GM18520 (cell line): ENCODE data around the gene SPINK13.
"Not testable (repeated sequence)": the region's sequence is repeated elsewhere in the genome, so short reads cannot be mapped to it uniquely, and the experiment has no call there.

Experiments used
- ATAC-seq: cut with Tn5 transposase; IDR thresholded peaks from one replicate; pipeline ENCODE4 v1.9.1; 2021; ENCODE audit not compliant: unreplicated experiment

SPINK13 gene

DNA sequence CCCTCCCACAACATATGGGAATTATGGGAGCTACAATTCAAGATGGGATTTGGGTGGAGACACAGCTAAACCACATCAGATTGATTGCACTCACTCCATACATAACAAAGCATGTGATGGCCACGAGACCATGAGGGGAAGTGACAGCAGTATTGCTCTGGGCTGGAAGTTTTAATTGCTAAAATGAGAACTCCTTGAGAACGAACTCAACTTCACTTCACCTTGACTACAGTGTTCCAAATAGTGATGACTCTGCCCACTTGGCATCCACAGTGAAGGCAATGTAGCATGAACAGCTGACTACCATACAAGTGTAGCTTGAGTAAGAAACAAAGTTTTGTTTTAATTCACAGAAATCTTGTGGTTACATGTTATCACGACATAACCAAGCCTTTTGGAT lies 42.9 kb downstream of the SPINK13 start:
- no peak for ATAC-seq

DNA sequence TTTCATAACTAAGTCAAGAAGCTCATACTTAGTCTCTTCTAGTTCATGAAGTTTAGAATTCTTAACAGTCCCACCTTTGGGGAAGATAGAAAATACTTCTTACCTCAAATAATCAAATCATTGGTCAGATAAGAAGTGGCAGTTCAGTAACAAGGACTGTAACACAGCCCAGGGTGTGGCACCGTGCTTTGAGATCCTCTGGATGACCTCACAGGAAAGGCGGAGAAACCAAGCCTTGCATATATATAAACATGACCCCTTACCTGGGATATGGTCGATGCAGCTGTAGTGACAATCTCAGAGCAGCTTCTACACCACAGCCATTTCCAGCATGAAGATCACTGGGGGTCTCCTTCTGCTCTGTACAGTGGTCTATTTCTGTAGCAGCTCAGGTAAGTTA lies 43.6 kb downstream of the SPINK13 start, which contains the start of gene SPINK7:
Gene SPINK7, plus strand, starts transcription at position 271 of the 400 bp plus-strand sequence. Its CDS starts 61 bp downstream, at position 332.
- no peak for ATAC-seq

DNA sequence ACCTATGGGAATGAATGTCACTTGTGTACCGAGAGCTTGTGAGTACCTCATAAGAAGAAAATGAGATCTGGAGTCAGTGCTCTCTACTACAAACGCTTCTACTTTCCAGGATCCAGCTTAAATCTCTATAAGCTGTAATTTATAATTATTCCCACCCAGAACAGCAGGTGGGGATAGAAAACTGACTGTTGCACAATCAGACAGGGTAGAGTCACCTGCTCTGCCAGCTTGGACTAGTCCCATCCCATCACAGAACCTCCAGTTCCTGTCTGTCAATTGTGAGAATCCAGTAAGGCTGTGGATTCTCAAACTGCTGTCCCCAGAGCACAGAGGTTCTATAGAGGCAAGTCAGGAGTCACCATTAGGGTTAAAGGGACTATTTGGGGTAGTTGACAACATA lies 45.6 kb downstream of the SPINK13 start:
- ATAC-seq = no peak

GRCh38 chr5:148314731-148315130 lies 46.1 kb downstream of the SPINK13 start:
- no peak for ATAC-seq

- ATAC-seq = not testable (repeated sequence)
Measured at GRCh38 chr5:148320011-148320963, 51.7 kb downstream of the SPINK13 start.

GRCh38 chr5:148333262-148333849 lies 64.8 kb downstream of the SPINK13 start:
- no peak for ATAC-seq

DNA sequence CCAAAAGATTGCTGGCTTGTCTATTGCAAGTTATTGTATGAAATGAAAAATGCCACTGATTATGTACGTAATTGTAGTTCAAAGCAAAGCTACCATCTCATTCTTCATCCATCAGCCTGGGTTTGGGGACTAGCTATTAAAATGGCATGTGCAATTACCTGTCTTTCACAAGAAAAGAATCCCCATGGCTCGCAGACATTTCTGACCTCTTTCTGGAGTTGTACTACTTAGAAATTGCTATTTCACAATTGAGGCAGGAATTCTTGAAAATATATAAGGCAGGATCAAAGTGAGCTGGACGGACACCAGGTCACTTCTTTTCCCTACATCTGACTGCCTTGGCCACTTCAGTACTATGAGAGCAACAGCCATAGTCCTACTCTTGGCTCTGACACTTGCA lies 66.7 kb downstream of the SPINK13 start, which contains the start of gene SPINK9:
Gene SPINK9, plus strand, starts transcription at position 301 of the 400 bp plus-strand sequence. Its CDS starts 55 bp downstream, at position 356.
- ATAC-seq = no peak
